GM12801 (cell line): Measurements from ENCODE around the gene TYMS.

Experiments
- TF ChIP-seq, protein P1 (sequence below): IDR thresholded peaks from one replicate; pipeline ENCODE4 v1.5.1; 2011; ENCODE audit warnings: control low read depth; ENCODE audit not compliant: insufficient read length; ENCODE audit errors: extremely low read depth

Gene TYMS

DNA sequence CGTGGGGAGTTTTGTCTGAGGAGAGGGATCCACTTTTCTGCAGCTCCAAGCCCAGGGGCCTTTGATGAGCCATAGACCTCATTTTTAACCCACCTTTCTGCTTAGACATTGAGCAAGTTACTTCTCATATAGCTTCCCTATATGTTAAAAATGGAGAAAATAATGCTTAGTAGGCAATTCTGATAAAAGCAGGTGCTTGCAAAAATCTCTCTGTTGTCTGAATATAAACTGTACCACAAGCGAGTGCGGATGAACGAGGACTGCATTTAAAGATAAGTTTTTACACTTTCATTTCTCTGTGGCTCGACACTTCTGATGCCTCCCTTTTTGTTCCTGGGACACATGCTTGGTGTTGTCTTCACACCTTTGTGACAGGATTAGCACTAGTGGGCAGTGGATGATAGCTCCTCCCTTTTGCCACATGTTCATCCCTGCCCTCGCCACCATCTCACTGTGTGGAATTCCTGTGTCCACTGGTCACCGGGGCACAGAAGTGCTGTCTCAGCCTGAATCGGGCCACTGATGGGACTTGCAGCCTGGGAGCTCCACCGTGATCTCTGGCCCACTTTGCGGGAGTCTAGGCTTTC is 1.6 kb downstream of the TYMS start:
- TF ChIP-seq, protein P1, sequence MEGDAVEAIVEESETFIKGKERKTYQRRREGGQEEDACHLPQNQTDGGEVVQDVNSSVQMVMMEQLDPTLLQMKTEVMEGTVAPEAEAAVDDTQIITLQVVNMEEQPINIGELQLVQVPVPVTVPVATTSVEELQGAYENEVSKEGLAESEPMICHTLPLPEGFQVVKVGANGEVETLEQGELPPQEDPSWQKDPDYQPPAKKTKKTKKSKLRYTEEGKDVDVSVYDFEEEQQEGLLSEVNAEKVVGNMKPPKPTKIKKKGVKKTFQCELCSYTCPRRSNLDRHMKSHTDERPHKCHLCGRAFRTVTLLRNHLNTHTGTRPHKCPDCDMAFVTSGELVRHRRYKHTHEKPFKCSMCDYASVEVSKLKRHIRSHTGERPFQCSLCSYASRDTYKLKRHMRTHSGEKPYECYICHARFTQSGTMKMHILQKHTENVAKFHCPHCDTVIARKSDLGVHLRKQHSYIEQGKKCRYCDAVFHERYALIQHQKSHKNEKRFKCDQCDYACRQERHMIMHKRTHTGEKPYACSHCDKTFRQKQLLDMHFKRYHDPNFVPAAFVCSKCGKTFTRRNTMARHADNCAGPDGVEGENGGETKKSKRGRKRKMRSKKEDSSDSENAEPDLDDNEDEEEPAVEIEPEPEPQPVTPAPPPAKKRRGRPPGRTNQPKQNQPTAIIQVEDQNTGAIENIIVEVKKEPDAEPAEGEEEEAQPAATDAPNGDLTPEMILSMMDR = no peak

GRCh38 chr18:659597-659996 is 2.1 kb downstream of the TYMS start:
- TF ChIP-seq, protein P1 = no peak

DNA sequence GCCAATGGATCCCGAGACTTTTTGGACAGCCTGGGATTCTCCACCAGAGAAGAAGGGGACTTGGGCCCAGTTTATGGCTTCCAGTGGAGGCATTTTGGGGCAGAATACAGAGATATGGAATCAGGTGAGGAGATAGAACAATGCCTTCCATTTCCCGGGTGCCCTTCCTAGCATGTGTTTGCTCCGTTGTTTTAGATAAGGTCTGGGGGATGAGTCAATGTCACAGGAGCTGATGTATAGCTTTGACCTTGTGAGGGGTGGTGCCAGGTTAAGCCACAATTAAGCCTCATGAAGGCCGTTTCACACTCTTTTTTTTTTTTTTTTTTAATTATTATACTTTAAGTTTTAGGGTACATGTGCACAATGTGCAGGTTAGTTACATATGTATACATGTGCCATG is 4.7 kb downstream of the TYMS start:
- TF ChIP-seq, protein P1 = no peak

GRCh38 chr18:666177-666576 is 8.7 kb downstream of the TYMS start:
- TF ChIP-seq, protein P1 = no peak

DNA sequence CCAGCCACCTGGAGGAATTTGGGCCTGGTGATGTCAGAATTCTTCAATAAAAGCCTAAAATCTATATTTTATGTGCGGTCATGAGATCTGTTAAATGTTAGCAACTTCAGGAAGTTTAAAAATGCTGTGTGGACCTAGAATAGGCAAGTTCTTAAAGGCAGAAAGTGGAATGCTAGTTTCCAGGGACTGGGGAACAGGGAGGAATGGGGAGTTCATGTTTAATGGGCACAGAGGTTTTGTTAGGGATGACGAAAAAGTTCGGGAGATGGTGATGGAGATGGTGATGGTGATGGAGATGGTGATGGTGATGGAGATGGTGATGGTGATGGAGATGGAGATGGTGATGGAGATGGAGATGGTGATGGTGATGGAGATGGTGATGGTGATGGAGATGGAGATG is 9.2 kb downstream of the TYMS start:
- TF ChIP-seq, protein P1 = no peak

GRCh38 chr18:668260-668659 is 10.8 kb downstream of the TYMS start:
- TF ChIP-seq, protein P1 = no peak

- TF ChIP-seq, protein P1 = no peak
These were observed 11.6 kb downstream of the TYMS start for GRCh38 chr18:669077-669476.
